Liver (tissue), 3 donors: ENCODE results near the gene GABARAP.

ENCODE experiments used
- GABPA ChIP-seq, 2 donors: IDR thresholded peaks in 1 of 2; conservative IDR thresholded peaks in 1 of 2; 2 replicates each; pipeline ENCODE4 v1.6.1; 2016; ENCODE audit warnings: antibody characterized with exemption in 2 of 2, mild to moderate bottlenecking in 1 of 2, moderate library complexity in 1 of 2
- JUND ChIP-seq, 2 donors: IDR thresholded peaks; 2 replicates each; pipeline ENCODE4 v1.6.1; 2016; ENCODE audit warnings: antibody characterized with exemption in 2 of 2
- REST ChIP-seq: IDR thresholded peaks from 2 replicates; pipeline ENCODE4 v1.6.1; 2016; ENCODE audit warnings: antibody characterized with exemption, mild to moderate bottlenecking
- SP1 ChIP-seq: IDR thresholded peaks from 2 replicates; pipeline ENCODE4 v1.6.1; 2018; ENCODE audit warnings: antibody characterized with exemption, mild to moderate bottlenecking
- ZBTB33 ChIP-seq: IDR thresholded peaks from 2 replicates; pipeline ENCODE4 v1.6.1; 2016; ENCODE audit warnings: antibody characterized with exemption
- TF ChIP-seq, protein P1 (sequence below): fragments of 150-350 bp; IDR thresholded peaks from 2 replicates; pipeline ENCODE4 v1.5.1; 2017; ENCODE audit warnings: improper control_type of control experiment, low read depth, low read length; ENCODE audit not compliant: missing input control
- TF ChIP-seq, protein P2 (sequence below): IDR thresholded peaks from 2 replicates; pipeline ENCODE4 v1.6.1; 2016; ENCODE audit warnings: antibody characterized with exemption
- donor health status: healthy.
- donor health status: healthy.

- TF ChIP-seq ZBTB33 (no peak), REST (no peak), GABPA (IDR thresholded peaks at IDR 0.05 in 1 of 2, conservative IDR thresholded peaks at IDR 0.05 in 1 of 2) (no peak), JUND (IDR thresholded peaks at IDR 0.05) (no peak), SP1 (no peak)
- TF ChIP-seq, protein P1, sequence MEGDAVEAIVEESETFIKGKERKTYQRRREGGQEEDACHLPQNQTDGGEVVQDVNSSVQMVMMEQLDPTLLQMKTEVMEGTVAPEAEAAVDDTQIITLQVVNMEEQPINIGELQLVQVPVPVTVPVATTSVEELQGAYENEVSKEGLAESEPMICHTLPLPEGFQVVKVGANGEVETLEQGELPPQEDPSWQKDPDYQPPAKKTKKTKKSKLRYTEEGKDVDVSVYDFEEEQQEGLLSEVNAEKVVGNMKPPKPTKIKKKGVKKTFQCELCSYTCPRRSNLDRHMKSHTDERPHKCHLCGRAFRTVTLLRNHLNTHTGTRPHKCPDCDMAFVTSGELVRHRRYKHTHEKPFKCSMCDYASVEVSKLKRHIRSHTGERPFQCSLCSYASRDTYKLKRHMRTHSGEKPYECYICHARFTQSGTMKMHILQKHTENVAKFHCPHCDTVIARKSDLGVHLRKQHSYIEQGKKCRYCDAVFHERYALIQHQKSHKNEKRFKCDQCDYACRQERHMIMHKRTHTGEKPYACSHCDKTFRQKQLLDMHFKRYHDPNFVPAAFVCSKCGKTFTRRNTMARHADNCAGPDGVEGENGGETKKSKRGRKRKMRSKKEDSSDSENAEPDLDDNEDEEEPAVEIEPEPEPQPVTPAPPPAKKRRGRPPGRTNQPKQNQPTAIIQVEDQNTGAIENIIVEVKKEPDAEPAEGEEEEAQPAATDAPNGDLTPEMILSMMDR, result no peak
- TF ChIP-seq, protein P2, sequence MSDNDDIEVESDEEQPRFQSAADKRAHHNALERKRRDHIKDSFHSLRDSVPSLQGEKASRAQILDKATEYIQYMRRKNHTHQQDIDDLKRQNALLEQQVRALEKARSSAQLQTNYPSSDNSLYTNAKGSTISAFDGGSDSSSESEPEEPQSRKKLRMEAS, result no peak
Observed at GRCh38 chr17:7218758-7219157, 23.5 kb downstream of the GABARAP start.
